Liver (tissue), 9 donors: Measurements from ENCODE around the gene RANBP17. TPM values are rescaled to one million over a fixed set of nuclear protein-coding genes. Genes with fewer than 3 reads are reported as not detected.

Source experiments
- DNase-seq: peaks from one replicate; pipeline ENCODE4 v3.0.0-alpha.2; 2017; ENCODE audit warnings: low spot score
- H3K27ac ChIP-seq, 2 donors: one replicate each; pipeline ENCODE4 v1.7.0; 2013; ENCODE audit warnings: inconsistent platforms in 2 of 2, low read length in 2 of 2, control low read depth in 1 of 2, low read depth in 1 of 2, mild to moderate bottlenecking in 1 of 2
- H3K27me3 ChIP-seq, 4 donors: one replicate each; pipeline versions ENCODE4 v1.6.1 to v1.7.0; 2013; ENCODE audit warnings: low read length in 3 of 4, inconsistent platforms in 1 of 4, mild to moderate bottlenecking in 1 of 4, moderate library complexity in 1 of 4; ENCODE audit not compliant: control insufficient read depth in 4 of 4, insufficient read depth in 4 of 4
- H3K36me3 ChIP-seq, 4 donors: one replicate each; pipeline versions ENCODE4 v1.6.1 to v1.7.0; 2013; ENCODE audit warnings: low read length in 3 of 4, mild to moderate bottlenecking in 3 of 4, low read depth in 1 of 4, moderate library complexity in 1 of 4; ENCODE audit not compliant: control insufficient read depth in 4 of 4, insufficient read depth in 3 of 4
- H3K4me1 ChIP-seq, 4 donors: one replicate each; pipeline versions ENCODE4 v1.6.1 to v1.7.0; 2013; ENCODE audit warnings: low read length in 3 of 4, mild to moderate bottlenecking in 3 of 4, moderate library complexity in 1 of 4; ENCODE audit not compliant: control insufficient read depth in 4 of 4, insufficient read depth in 4 of 4
- H3K4me3 ChIP-seq, 3 donors: one replicate each; pipeline versions ENCODE4 v1.6.1 to v1.7.0; 2013; ENCODE audit warnings: low read length in 3 of 3, control low read depth in 1 of 3, low read depth in 1 of 3, mild to moderate bottlenecking in 1 of 3
- H3K9ac ChIP-seq, 2 donors: one replicate each; pipeline ENCODE4 v1.7.0; 2013; ENCODE audit warnings: low read length in 2 of 2, mild to moderate bottlenecking in 2 of 2, moderate library complexity in 2 of 2, control low read depth in 1 of 2, low read depth in 1 of 2
- H3K9me3 ChIP-seq, 4 donors: one replicate each; pipeline versions ENCODE4 v1.6.1 to v1.7.0; 2013; ENCODE audit warnings: low read length in 3 of 4; ENCODE audit not compliant: control insufficient read depth in 4 of 4
- ATF3 ChIP-seq: IDR thresholded peaks from 2 replicates; pipeline ENCODE4 v1.6.1; 2016; ENCODE audit warnings: antibody characterized with exemption
- CTCF ChIP-seq: fragments of 150-350 bp; IDR thresholded peaks from 2 replicates; pipeline ENCODE4 v1.5.1; 2017; ENCODE audit warnings: improper control_type of control experiment, low read depth, low read length; ENCODE audit not compliant: missing input control
- EGR1 ChIP-seq, 2 donors: IDR thresholded peaks; 2 replicates each; pipeline ENCODE4 v1.6.1; 2016 to 2018; ENCODE audit warnings: antibody characterized with exemption in 2 of 2, low read depth in 2 of 2
- FOXA1 ChIP-seq: IDR thresholded peaks from 2 replicates; pipeline ENCODE4 v1.6.1; 2016; ENCODE audit warnings: antibody characterized with exemption
- GABPA ChIP-seq, 2 donors: IDR thresholded peaks in 1 of 2; conservative IDR thresholded peaks in 1 of 2; 2 replicates each; pipeline ENCODE4 v1.6.1; 2016; ENCODE audit warnings: antibody characterized with exemption in 2 of 2, mild to moderate bottlenecking in 1 of 2, moderate library complexity in 1 of 2
- HNF4A ChIP-seq, 2 donors: conservative IDR thresholded peaks; 2 replicates each; pipeline ENCODE4 v1.6.1; 2016; ENCODE audit warnings: antibody characterized with exemption in 2 of 2, mild to moderate bottlenecking in 2 of 2
- HNF4G ChIP-seq: IDR thresholded peaks from 2 replicates; pipeline ENCODE4 v1.6.1; 2016; ENCODE audit warnings: antibody characterized with exemption
- JUND ChIP-seq, 2 donors: IDR thresholded peaks; 2 replicates each; pipeline ENCODE4 v1.6.1; 2016; ENCODE audit warnings: antibody characterized with exemption in 2 of 2
- MAX ChIP-seq: IDR thresholded peaks from 2 replicates; pipeline ENCODE4 v1.6.1; 2016; ENCODE audit warnings: antibody characterized with exemption
- RAD21 ChIP-seq, 2 donors: IDR thresholded peaks; 2 replicates each; pipeline ENCODE4 v1.6.1; 2016; ENCODE audit warnings: antibody characterized with exemption in 2 of 2, mild to moderate bottlenecking in 2 of 2
- REST ChIP-seq: IDR thresholded peaks from 2 replicates; pipeline ENCODE4 v1.6.1; 2016; ENCODE audit warnings: antibody characterized with exemption, mild to moderate bottlenecking
- RXRA ChIP-seq, 2 donors: IDR thresholded peaks; 2 replicates each; pipeline ENCODE4 v1.6.1; 2017 to 2018; ENCODE audit warnings: antibody characterized with exemption in 2 of 2, mild to moderate bottlenecking in 1 of 2
- SP1 ChIP-seq: IDR thresholded peaks from 2 replicates; pipeline ENCODE4 v1.6.1; 2018; ENCODE audit warnings: antibody characterized with exemption, mild to moderate bottlenecking
- TAF1 ChIP-seq: conservative IDR thresholded peaks from 2 replicates; pipeline ENCODE4 v1.6.1; 2016; ENCODE audit warnings: antibody characterized with exemption, mild to moderate bottlenecking
- YY1 ChIP-seq: IDR thresholded peaks from 2 replicates; pipeline ENCODE4 v1.6.1; 2016; ENCODE audit warnings: antibody characterized with exemption, mild to moderate bottlenecking
- WGBS: extraction: QIAGEN DNeasy Blood & Tissue Kit; methylation state at CpG from one replicate; pipeline ENCODE4 v1.1.7; 2013; 5-methylcytosine and 5-hydroxymethylcytosine counted together
- polyA plus RNA-seq, 2 donors: library from polyadenylated mRNA; stranded (reverse) in 1 of 2; unstranded in 1 of 2; fragments of 200-250 nt in 1 of 2; fragments of >200 nt in 1 of 2; fragmentation: Nextera tagmentation in 1 of 2; extraction: Ambion mirVana in 1 of 2; gene quantifications; one replicate each; pipeline versions ENCODE4 v1.2.1 to v1.2.3, GENCODE V29; 2013 to 2015
- total RNA-seq, 2 donors: library from RNA; depleted of rRNA; stranded (reverse); fragments of >200 nt; gene quantifications; one replicate each; pipeline ENCODE4 v1.2.3, GENCODE V29; 2014
- TF ChIP-seq, protein P1 (sequence below): IDR thresholded peaks from 2 replicates; pipeline ENCODE4 v1.6.1; 2016; ENCODE audit warnings: antibody characterized with exemption
- donor health status: healthy.
- donor health status: healthy.
- donor health status: healthy.
- donor health status: healthy.
- donor health status: healthy.

Gene RANBP17
- total and polyA plus RNA-seq, 4 donors, result 0.83 to 10.8 (median 7.9) TPM

DNA sequence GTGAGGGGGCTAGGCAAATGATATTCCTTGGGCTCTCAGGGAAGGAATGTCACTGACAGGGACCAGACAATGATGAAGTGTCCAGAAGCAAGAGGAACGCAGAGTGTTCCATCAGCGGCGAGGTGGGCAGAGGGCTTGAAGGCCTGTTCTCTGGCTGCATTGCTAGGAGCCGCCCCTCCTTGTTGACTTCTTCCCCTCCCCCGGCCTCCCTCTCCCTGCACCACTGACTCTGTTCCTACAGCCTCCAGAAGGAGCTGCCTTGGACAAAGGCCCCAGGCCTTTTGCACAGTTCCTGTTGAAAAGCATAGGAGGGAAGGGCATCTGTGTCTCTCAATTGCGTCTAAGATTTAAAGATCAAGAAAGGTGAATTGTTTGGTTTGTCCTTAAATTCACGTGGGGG, 459.6 kb downstream of the RANBP17 start:
- Histone ChIP-seq H3K4me3 (no peak overlapping the region), H3K27ac (no peak overlapping the region), H3K4me1 (peaks cover 2 to 9% (median 6%) of the 10 kb centered on the region in 4 donors), H3K9me3 (no peaks in the 10 kb centered on the region), H3K36me3 (no peaks in the 10 kb centered on the region), H3K27me3 (peaks cover 2 to 11% (median 8%) of the 10 kb centered on the region in 4 donors), H3K9ac (no peak overlapping the region)
- 76% methylated on average over 7 of the region's 7 CpGs for WGBS
- no peak for DNase-seq
- TF ChIP-seq REST (no peak), RAD21 (IDR thresholded peaks at IDR 0.05) (no peak), HNF4A (conservative IDR thresholded peaks at IDR 0.05) (no peak), RXRA (IDR thresholded peaks at IDR 0.05) (no peak), GABPA (IDR thresholded peaks at IDR 0.05 in 1 of 2, conservative IDR thresholded peaks at IDR 0.05 in 1 of 2) (no peak), TAF1 (no peak), EGR1 (IDR thresholded peaks at IDR 0.05; ENCODE audit: low read depth in 2 of 2) (no peak), SP1 (no peak), FOXA1 (no peak), JUND (IDR thresholded peaks at IDR 0.05) (no peak), YY1 (no peak), CTCF (no peak), HNF4G (no peak)
- TF ChIP-seq, protein P1, sequence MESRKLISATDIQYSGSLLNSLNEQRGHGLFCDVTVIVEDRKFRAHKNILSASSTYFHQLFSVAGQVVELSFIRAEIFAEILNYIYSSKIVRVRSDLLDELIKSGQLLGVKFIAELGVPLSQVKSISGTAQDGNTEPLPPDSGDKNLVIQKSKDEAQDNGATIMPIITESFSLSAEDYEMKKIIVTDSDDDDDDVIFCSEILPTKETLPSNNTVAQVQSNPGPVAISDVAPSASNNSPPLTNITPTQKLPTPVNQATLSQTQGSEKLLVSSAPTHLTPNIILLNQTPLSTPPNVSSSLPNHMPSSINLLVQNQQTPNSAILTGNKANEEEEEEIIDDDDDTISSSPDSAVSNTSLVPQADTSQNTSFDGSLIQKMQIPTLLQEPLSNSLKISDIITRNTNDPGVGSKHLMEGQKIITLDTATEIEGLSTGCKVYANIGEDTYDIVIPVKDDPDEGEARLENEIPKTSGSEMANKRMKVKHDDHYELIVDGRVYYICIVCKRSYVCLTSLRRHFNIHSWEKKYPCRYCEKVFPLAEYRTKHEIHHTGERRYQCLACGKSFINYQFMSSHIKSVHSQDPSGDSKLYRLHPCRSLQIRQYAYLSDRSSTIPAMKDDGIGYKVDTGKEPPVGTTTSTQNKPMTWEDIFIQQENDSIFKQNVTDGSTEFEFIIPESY, result no peak

DNA sequence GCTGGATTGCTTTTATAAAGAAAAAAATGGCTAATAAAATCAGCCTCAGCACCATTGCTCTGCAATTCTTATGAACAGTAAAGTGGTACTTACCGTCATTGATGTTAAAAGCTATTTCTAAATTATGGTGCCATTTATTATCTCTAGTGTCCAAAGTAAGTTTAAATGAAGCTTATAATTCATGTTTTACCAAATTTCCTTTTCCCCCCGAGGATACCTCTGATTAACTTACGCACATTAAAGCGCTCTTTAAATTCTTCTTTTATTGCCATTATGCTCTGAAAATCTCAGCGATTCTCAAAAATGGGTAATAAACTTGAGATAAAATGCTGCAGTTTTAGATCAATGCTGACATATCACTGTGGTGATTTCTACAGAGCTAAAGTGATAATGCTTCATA, 460.7 kb downstream of the RANBP17 start:
- no peaks in the 10 kb centered on the region for H3K4me1 ChIP-seq
- H3K27ac ChIP-seq, result no peak overlapping the region
- H3K4me3 ChIP-seq, result no peak overlapping the region
- no peaks in the 10 kb centered on the region for H3K36me3 ChIP-seq
- H3K9me3 ChIP-seq, result no peaks in the 10 kb centered on the region
- H3K27me3 ChIP-seq, result peaks cover 0 to 9% (median 7%) of the 10 kb centered on the region in 4 donors
- DNase-seq, result no peak
- WGBS, result 93% methylated on average over 5 of the region's 5 CpGs
- TF ChIP-seq MAX (no peak), HNF4G (no peak), FOXA1 (no peak), ATF3 (no peak), EGR1 (IDR thresholded peaks at IDR 0.05; ENCODE audit: low read depth in 2 of 2) (no peak), YY1 (no peak)
- TF ChIP-seq, protein P1, result no peak
- H3K9ac ChIP-seq, result no peak overlapping the region
